GM12892 (cell line): ENCODE data around the gene SMAD6.

Experiments used
- POLR2A ChIP-seq: IDR thresholded peaks from 2 replicates; pipeline ENCODE4 v1.6.1; 2011; ENCODE audit warnings: low read depth, low read length, control low read depth
- POLR2AphosphoS5 ChIP-seq: IDR thresholded peaks from 2 replicates; pipeline ENCODE4 v1.6.1; 2011; ENCODE audit warnings: low read depth, low read length, control low read depth
- TAF1 ChIP-seq: IDR thresholded peaks from 2 replicates; pipeline ENCODE4 v1.6.1; 2011; ENCODE audit warnings: low read depth, mild to moderate bottlenecking, control low read depth, low read length, borderline replicate concordance

- TF ChIP-seq POLR2A (no peak), POLR2AphosphoS5 (no peak), TAF1 (no peak)
Observed at GRCh38 chr15:66782785-66783184, 80.7 kb downstream of the SMAD6 start.
